ENCODE data around the gene PDCD6IP.

Gene PDCD6IP

DNA sequence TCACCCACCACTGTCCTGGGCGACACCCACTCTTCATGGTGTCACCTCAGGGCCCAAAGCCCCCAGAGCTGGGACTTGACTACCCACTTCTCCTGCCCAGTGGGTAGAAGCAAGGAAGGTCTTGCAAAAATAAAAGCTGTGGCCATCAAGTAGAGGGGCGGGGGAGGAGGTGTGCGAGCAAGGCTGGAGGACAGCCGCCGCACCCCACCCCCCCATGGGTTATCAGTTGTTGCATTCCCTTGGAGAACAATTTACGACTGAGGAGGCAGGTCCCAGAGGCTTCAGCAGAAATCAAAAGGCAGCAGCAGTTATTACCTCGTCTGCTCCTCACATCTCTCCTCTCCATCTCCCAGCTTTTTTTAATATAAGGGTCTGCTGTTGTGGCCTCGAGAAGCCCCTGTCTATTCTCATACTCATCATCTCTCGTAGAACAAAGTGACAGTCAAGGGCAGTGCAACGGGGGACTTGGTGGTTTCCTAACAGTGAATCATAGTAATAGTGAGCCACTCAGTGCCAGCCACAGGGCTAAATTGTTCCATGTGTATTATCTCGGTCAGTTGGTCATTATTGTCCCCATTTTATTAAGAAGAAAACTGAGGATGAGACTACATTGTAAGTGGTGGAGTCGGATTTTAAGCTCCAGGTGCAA, 116.4 kb downstream of the PDCD6IP start:
- Histone ChIP-seq H3K79me2 (ENCODE audit: control insufficient read depth, low read length) (no peaks in the 10 kb centered on the region), H3K9me2 (replicated peaks; ENCODE audit: control insufficient read depth, low read length) (no peaks in the 10 kb centered on the region), H3K27ac (ENCODE audit: low read depth, low read length) (no peak overlapping the region), H3K9me3 (ENCODE audit: control insufficient read depth, insufficient read depth, low read length) (no peaks in the 10 kb centered on the region), H3K4me1 (ENCODE audit: control insufficient read depth, low read length) (no peaks in the 10 kb centered on the region), H3F3A (ENCODE audit: control insufficient read depth, insufficient read depth) (no peaks in the 10 kb centered on the region), H3K27me3 (ENCODE audit: control insufficient read depth, low read length) (no peaks in the 10 kb centered on the region), H4K20me1 (ENCODE audit: control insufficient read depth, insufficient read depth, low read depth, low read length) (no peaks in the 10 kb centered on the region), H3K4me3 (ENCODE audit: low read length) (no peak overlapping the region), H3K36me3 (ENCODE audit: control insufficient read depth, low read length) (no peaks in the 10 kb centered on the region), H3K4me2 (ENCODE audit: low read length) (no peak overlapping the region)
- no peak for TF ChIP-seq EZH2phosphoT487 (IDR thresholded peaks at IDR 0.05; ENCODE audit: borderline replicate concordance, low read length)
- TF ChIP-seq, protein P1, sequence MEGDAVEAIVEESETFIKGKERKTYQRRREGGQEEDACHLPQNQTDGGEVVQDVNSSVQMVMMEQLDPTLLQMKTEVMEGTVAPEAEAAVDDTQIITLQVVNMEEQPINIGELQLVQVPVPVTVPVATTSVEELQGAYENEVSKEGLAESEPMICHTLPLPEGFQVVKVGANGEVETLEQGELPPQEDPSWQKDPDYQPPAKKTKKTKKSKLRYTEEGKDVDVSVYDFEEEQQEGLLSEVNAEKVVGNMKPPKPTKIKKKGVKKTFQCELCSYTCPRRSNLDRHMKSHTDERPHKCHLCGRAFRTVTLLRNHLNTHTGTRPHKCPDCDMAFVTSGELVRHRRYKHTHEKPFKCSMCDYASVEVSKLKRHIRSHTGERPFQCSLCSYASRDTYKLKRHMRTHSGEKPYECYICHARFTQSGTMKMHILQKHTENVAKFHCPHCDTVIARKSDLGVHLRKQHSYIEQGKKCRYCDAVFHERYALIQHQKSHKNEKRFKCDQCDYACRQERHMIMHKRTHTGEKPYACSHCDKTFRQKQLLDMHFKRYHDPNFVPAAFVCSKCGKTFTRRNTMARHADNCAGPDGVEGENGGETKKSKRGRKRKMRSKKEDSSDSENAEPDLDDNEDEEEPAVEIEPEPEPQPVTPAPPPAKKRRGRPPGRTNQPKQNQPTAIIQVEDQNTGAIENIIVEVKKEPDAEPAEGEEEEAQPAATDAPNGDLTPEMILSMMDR (IDR thresholded peaks at IDR 0.05; ENCODE audit: low read depth, low read length, poor library complexity, severe bottlenecking) = no peak

DNA sequence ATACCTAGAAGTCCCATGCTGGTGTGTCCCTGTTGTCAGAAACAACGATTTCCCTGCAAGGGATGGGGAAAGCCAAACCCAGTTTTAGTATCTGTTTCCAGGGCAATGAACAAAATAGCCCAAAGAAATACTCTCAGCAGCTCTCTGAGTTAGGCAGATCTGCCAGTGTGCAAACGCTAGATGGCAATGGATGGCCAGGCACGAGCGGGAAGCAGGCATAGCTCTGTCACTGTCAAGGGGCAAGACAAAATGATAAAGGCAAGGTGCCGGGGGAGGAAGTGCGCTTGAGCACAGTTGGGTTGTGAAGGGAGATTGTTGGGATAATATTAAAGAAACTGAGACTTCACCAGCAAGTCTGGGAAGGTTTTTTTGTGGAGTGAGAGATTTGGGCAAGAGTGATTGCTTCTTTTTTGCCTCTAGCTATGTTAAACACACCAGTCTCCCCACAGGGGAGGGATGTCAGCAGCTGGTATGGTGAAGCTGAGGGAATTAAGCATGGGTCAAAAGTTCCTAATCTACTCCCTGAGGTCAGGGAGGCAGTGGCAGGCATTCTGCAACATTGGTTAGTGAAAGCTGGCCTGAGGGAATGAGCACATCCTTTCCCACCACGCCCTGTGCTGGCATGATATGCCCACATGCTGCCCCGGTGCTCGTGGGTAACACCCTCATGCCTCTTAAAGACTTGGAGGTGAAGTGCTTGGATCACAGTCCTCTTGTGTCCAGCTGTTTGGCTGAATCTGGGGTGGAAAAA, 117.5 kb downstream of the PDCD6IP start:
- Histone ChIP-seq H3K79me2 (ENCODE audit: control insufficient read depth, low read length) (no peaks in the 10 kb centered on the region), H4K20me1 (ENCODE audit: control insufficient read depth, insufficient read depth, low read depth, low read length) (no peaks in the 10 kb centered on the region), H3K4me2 (ENCODE audit: low read length) (no peak overlapping the region), H3F3A (ENCODE audit: control insufficient read depth, insufficient read depth) (no peaks in the 10 kb centered on the region), H3K36me3 (ENCODE audit: control insufficient read depth, low read length) (no peaks in the 10 kb centered on the region), H3K27ac (ENCODE audit: low read depth, low read length) (no peak overlapping the region), H3K4me1 (ENCODE audit: control insufficient read depth, low read length) (no peaks in the 10 kb centered on the region), H3K9me3 (ENCODE audit: control insufficient read depth, insufficient read depth, low read length) (no peaks in the 10 kb centered on the region), H3K4me3 (ENCODE audit: low read length) (no peak overlapping the region), H3K9me2 (replicated peaks; ENCODE audit: control insufficient read depth, low read length) (no peaks in the 10 kb centered on the region), H3K27me3 (ENCODE audit: control insufficient read depth, low read length) (no peaks in the 10 kb centered on the region)
- TF ChIP-seq, protein P1 (IDR thresholded peaks at IDR 0.05; ENCODE audit: low read depth, low read length, poor library complexity, severe bottlenecking) = no peak
- TF ChIP-seq EZH2phosphoT487 (IDR thresholded peaks at IDR 0.05; ENCODE audit: borderline replicate concordance, low read length) = no peak

DNA sequence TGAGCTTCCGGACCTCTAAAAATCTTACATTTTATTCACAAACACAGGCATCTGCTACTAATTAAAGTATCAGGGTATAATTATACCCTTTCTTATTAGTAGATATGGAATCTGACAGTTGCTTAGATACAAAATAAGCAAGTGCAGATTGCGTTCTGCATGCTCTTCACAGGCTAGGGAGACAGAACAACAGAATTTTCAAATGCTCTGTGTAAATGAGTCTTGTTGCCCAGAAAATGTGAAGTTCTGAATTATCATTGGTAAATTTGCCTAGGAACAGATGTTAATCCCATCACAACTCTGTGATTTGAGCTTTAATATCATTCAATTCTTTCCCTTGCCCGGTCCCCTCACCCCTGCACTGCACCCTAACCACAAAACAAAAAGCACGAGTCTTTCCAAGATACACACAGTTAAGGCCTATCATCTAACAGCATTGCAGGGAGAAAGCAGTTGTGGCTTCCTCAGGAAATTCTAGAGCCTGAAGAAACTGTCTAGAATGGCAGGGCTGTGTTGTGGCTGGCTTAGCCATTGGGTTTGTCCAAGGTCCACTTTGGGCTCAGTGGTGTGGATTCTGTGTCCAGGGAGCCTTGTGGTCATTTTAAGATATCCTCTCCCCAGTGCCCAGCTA, 119.8 kb downstream of the PDCD6IP start:
- Histone ChIP-seq H3K27me3 (ENCODE audit: control insufficient read depth, low read length) (no peaks in the 10 kb centered on the region), H3K4me1 (ENCODE audit: control insufficient read depth, low read length) (no peaks in the 10 kb centered on the region), H3K4me3 (ENCODE audit: low read length) (no peak overlapping the region), H4K20me1 (ENCODE audit: control insufficient read depth, insufficient read depth, low read depth, low read length) (no peaks in the 10 kb centered on the region), H3K9me2 (replicated peaks; ENCODE audit: control insufficient read depth, low read length) (no peaks in the 10 kb centered on the region), H3K36me3 (ENCODE audit: control insufficient read depth, low read length) (no peaks in the 10 kb centered on the region), H3F3A (ENCODE audit: control insufficient read depth, insufficient read depth) (no peaks in the 10 kb centered on the region), H3K4me2 (ENCODE audit: low read length) (no peak overlapping the region), H3K27ac (ENCODE audit: low read depth, low read length) (no peak overlapping the region), H3K9me3 (ENCODE audit: control insufficient read depth, insufficient read depth, low read length) (no peaks in the 10 kb centered on the region), H3K79me2 (ENCODE audit: control insufficient read depth, low read length) (no peaks in the 10 kb centered on the region)
- TF ChIP-seq, protein P1 (IDR thresholded peaks at IDR 0.05; ENCODE audit: low read depth, low read length, poor library complexity, severe bottlenecking) = no peak
- no peak for TF ChIP-seq EZH2phosphoT487 (IDR thresholded peaks at IDR 0.05; ENCODE audit: borderline replicate concordance, low read length)

Measured in DOHH2 (cell line).